ENCODE measurements around the gene DIP2B.

DNA sequence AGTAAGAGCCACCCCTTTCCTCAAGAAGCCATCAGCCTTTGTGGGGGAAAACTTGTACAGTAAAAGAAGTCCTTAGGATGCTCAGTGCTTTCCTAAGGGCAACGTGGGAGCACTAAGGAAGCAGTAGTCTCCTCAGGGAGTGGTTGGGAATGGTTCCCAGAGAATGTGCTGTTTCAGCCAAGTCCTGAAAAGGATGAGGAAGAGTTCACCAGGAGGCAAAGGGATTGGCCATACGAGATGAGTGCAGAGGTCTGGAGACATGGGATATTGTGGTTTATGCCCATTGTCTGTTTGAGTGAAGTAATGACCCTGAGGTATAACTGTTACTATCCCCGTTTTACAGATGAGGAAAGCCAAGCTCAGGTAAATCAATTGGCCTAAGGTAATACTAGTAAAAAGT is 173.1 kb downstream of the DIP2B start:
- TF ChIP-seq GATA2 (IDR thresholded peaks at IDR 0.05; ENCODE audit: low read depth, low read length): no peak
- no peak for TF ChIP-seq GATA3 (IDR thresholded peaks at IDR 0.05; ENCODE audit: low read depth, low read length)

Data from SH-SY5Y (cell line).